Measurements from ENCODE around the gene HOXA10. TPM values are rescaled to one million over a fixed set of nuclear protein-coding genes. Genes with fewer than 3 reads are reported as not detected.
A peak's percentile ranks its signal among the peaks of the same experiment; 100 is the strongest.

HOXA10 gene
- total and polyA plus RNA-seq, 9 donors, result 21.2 to 36.0 (median 30.4) TPM

DNA sequence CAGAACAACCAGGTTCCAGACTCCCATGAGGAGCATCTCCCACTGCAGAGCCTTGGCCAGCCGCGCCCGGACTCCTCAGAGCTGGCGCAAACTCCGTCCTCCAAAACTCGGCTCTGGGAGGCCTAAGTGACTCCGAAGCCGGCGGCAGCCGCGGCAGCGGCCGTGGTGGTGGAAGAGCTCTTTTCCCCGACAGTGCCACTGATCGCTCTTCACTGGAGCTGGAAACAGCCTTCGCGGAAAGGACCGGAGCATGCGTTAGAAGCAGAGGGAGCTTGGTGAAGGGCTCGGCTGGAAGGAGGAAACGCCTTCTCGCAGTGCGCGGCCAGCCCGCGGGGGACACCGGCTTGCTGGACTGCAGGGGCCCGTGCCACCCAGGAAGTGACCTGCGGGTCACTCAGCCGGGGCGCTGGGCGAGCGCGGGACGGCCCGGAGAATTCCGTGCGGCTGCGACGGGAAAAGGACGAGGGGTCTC, 30.8 kb upstream of the HOXA10 start:
- 4% methylated on average over 41 of the region's 41 CpGs for WGBS (ENCODE audit: insufficient coverage)
- H3K27ac ChIP-seq (ENCODE audit: low read length), result no peak overlapping the region
- DNase-seq, result peak; percentile 49
- no peaks in the 10 kb centered on the region for H3K36me3 ChIP-seq (ENCODE audit: control insufficient read depth, insufficient read depth, low read length)
- no peaks in the 10 kb centered on the region for H3K9me3 ChIP-seq (replicated peaks; ENCODE audit: control insufficient read depth, low read depth, low read length)
- peaks cover 91% of the 10 kb centered on the region for H3K27me3 ChIP-seq (ENCODE audit: control insufficient read depth, insufficient read depth, low read length)
- peaks cover 29% of the 10 kb centered on the region for H3K4me1 ChIP-seq (ENCODE audit: control insufficient read depth, insufficient read depth, low read length)
- H3K4me3 ChIP-seq (ENCODE audit: low read length), result peak overlapping the region; percentile 1

DNA sequence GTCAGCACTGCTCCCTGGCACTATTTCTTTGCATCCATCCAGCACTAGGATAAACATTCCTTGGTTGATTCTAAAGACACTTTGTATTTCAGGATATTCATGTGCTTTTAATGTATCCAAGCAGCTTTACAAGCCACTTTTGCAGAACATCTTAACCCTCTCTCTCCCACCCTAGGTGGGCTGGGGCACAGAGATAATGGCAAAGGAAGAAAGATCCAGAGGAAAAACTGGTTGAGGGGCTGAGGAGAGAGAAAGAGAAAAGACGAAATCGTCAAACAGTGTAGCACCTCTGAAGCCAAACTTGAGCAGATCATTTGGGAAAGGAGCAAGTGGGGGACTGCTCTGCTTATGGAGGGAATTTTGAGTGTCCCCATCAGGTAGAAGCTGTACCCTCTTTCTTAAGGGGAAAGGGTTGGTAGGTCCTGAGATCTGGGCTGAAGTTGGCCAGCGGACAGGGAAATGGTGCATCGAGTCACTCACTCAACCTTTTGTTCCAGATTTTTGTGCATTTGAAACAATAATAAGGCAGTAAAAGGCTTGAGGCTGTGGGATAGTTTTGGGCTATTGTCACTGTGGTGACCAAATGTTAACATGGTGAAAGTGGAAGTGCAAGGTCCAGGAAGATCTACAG, 30.0 kb upstream of the HOXA10 start:
- Histone ChIP-seq H3K27ac (ENCODE audit: low read length) (no peak overlapping the region), H3K9me3 (replicated peaks; ENCODE audit: control insufficient read depth, low read depth, low read length) (no peaks in the 10 kb centered on the region), H3K27me3 (ENCODE audit: control insufficient read depth, insufficient read depth, low read length) (peaks cover 87% of the 10 kb centered on the region), H3K4me3 (ENCODE audit: low read length) (no peak overlapping the region), H3K4me1 (ENCODE audit: control insufficient read depth, insufficient read depth, low read length) (peaks cover 31% of the 10 kb centered on the region), H3K36me3 (ENCODE audit: control insufficient read depth, insufficient read depth, low read length) (no peaks in the 10 kb centered on the region)
- 44% methylated on average over 2 of the region's 4 CpGs for WGBS (ENCODE audit: insufficient coverage)
- DNase-seq, result no peak

DNA sequence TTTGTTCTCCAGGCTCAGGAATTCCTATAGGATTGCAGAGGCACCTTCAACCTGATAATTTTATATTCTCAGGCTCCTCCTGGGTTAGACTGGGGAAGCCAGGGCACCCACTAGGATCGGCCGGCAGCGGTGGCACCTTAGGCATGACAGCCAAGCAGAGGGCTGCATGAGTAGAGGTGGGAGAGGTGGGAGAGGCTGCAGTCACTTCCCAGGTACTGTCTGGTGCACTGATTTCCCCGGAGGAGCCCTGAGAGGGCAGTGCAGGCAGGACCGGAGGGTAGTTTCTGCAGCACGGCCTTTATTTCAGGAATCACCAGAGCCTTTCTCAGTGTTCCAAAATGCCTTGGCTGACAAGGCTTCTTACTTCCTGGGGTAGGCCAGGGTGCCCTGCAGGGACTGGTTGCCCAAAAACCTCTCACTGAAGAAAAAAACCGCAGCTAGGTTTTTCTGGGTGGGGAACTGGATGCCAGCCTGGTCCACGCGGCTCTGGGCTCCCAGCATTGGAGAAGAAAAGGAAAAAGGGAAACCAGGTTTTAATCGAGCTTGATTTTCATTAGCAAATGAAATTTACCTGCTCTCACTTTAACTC, 29.3 kb upstream of the HOXA10 start:
- Histone ChIP-seq H3K4me3 (ENCODE audit: low read length) (no peak overlapping the region), H3K9me3 (replicated peaks; ENCODE audit: control insufficient read depth, low read depth, low read length) (no peaks in the 10 kb centered on the region), H3K36me3 (ENCODE audit: control insufficient read depth, insufficient read depth, low read length) (no peaks in the 10 kb centered on the region), H3K27me3 (ENCODE audit: control insufficient read depth, insufficient read depth, low read length) (peaks cover 87% of the 10 kb centered on the region), H3K27ac (ENCODE audit: low read length) (no peak overlapping the region), H3K4me1 (ENCODE audit: control insufficient read depth, insufficient read depth, low read length) (peaks cover 37% of the 10 kb centered on the region)
- no peak for DNase-seq
- 42% methylated on average over 9 of the region's 10 CpGs for WGBS (ENCODE audit: insufficient coverage)

DNA sequence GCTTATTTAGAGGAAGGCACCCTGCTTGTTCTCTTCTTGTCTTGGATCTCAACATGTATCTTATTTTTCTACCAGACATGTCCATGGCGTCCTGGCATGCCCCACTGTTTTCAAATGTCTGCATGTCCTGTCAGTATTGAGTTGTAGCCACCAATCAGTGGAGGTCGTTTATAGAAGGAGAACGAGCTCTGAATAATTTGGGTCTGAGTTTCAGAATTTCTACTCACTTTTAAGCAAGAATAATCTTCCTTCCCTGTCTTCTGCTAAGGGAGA, 28.7 kb upstream of the HOXA10 start:
- Histone ChIP-seq H3K9me3 (replicated peaks; ENCODE audit: control insufficient read depth, low read depth, low read length) (no peaks in the 10 kb centered on the region), H3K4me1 (ENCODE audit: control insufficient read depth, insufficient read depth, low read length) (peaks cover 37% of the 10 kb centered on the region), H3K27ac (ENCODE audit: low read length) (no peak overlapping the region), H3K36me3 (ENCODE audit: control insufficient read depth, insufficient read depth, low read length) (no peaks in the 10 kb centered on the region), H3K4me3 (ENCODE audit: low read length) (no peak overlapping the region), H3K27me3 (ENCODE audit: control insufficient read depth, insufficient read depth, low read length) (peaks cover 87% of the 10 kb centered on the region)
- WGBS (ENCODE audit: insufficient coverage), result no CpG with 5 or more reads among the region's 3 CpGs
- DNase-seq, result no peak

DNA sequence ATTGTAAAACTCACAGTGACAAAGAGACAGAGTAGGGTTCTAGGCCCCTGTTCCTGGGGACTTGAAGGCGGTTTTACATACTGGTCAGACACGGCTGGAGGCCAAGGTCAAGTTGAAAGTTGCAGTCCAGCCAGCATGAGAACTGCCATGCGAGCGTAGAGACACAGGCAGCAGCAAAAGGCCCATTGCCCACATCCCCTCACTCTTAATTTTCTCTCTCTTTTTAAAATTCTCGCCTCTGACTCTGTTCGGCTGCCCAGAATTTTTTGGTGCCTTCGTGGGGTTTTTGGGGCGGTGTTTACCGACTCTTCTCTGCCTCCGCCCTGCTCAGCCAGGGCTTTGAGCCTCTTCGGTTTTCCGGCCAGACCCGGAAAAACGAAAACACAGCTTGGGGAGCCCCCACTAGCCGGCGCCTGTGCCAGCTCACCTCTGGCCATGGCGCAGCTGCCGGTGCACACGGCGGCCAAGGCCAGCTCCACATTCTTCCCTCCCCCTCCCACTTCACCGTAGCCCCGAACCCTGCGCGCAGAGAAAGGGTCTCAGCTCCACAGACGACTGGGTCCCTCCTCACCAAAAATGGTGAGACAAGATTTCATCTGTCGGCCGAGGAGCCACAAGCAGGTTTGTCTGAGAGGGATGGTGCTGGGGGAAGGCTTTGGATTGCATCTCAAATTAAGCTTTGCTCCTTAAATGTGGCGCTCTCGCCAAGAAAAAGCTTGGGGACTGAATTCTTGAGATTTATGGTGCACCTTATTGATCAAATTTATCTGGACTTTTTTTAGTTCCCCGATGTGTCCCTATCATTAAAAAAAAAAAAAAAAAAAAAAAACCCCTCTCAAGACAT, 28.1 kb upstream of the HOXA10 start:
- no peak overlapping the region for H3K4me3 ChIP-seq (ENCODE audit: low read length)
- DNase-seq, result no peak
- peaks cover 88% of the 10 kb centered on the region for H3K27me3 ChIP-seq (ENCODE audit: control insufficient read depth, insufficient read depth, low read length)
- H3K27ac ChIP-seq (ENCODE audit: low read length), result no peak overlapping the region
- WGBS (ENCODE audit: insufficient coverage), result 26% methylated on average over 21 of the region's 30 CpGs
- no peaks in the 10 kb centered on the region for H3K9me3 ChIP-seq (replicated peaks; ENCODE audit: control insufficient read depth, low read depth, low read length)
- H3K36me3 ChIP-seq (ENCODE audit: control insufficient read depth, insufficient read depth, low read length), result no peaks in the 10 kb centered on the region
- H3K4me1 ChIP-seq (ENCODE audit: control insufficient read depth, insufficient read depth, low read length), result peaks cover 37% of the 10 kb centered on the region

DNA sequence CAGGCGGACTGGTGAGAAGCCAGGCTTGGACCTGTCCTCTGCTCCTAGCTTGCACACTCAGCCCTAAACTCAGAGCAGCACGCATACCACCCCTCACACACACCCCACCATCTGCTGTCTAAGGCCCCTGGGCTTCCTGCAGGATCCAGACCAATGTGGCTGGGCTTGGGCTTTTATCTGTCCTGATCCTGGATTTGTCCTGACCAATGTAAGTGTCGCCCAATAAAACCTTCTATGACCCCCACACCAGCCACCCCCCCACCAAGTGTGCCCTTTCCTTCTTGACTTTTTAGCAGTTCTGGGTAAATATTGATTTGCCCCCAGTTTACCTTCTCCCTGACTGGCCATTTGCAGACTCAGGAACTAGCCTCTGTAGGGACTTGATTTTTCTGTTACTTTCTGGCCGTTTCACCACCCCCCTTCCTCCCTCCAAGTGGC, 27.5 kb upstream of the HOXA10 start:
- 24% methylated on average over 4 of the region's 4 CpGs for WGBS (ENCODE audit: insufficient coverage)
- Histone ChIP-seq H3K4me1 (ENCODE audit: control insufficient read depth, insufficient read depth, low read length) (peaks cover 37% of the 10 kb centered on the region), H3K9me3 (replicated peaks; ENCODE audit: control insufficient read depth, low read depth, low read length) (no peaks in the 10 kb centered on the region), H3K27ac (ENCODE audit: low read length) (no peak overlapping the region), H3K4me3 (ENCODE audit: low read length) (no peak overlapping the region), H3K27me3 (ENCODE audit: control insufficient read depth, insufficient read depth, low read length) (peaks cover 87% of the 10 kb centered on the region), H3K36me3 (ENCODE audit: control insufficient read depth, insufficient read depth, low read length) (no peaks in the 10 kb centered on the region)
- DNase-seq, result no peak

DNA sequence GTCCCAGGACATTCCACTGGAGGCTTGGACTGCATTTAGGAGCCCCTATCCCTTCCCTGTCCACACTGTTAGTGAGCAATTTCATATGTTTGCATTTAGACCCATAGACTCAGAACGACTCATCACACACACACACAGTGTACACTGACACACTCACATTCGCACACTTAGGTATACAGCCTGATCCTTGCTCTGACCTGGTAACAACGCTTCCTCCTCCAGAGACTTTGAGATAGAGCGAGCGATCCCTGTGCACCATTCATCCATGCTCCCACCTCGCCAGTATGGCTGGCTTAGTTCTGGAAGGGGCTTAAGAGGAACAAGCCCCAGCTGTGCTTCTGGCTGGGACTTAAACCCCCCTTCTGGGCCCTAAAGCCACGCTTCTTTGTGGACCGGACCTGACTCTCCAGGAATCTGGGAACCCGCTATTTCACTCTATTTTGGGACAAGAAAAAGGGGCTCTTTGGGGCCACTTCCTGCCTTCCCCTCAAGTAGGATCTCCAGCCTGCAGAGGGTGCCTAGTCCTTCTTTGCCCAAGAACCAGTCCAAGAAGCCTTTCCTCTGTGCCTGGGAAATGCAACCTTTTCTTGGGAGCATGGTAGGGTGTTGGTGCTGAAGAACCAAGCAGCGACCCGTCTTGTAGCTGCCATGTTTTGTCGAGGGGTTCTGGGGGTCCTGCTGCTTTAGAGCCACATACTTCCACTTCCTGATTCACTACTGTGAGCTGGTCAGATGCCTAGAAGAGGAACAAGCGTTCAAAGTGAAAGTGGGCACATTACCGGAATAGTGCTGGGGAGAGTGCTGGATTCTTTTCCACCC, 26.9 kb upstream of the HOXA10 start:
- Histone ChIP-seq H3K27ac (ENCODE audit: low read length) (no peak overlapping the region), H3K4me1 (ENCODE audit: control insufficient read depth, insufficient read depth, low read length) (peaks cover 39% of the 10 kb centered on the region), H3K9me3 (replicated peaks; ENCODE audit: control insufficient read depth, low read depth, low read length) (no peaks in the 10 kb centered on the region), H3K4me3 (ENCODE audit: low read length) (peak overlapping the region; percentile 50), H3K36me3 (ENCODE audit: control insufficient read depth, insufficient read depth, low read length) (no peaks in the 10 kb centered on the region), H3K27me3 (ENCODE audit: control insufficient read depth, insufficient read depth, low read length) (peaks cover 82% of the 10 kb centered on the region)
- 23% methylated on average over 6 of the region's 14 CpGs for WGBS (ENCODE audit: insufficient coverage)
- peak; percentile 56 for DNase-seq

DNA sequence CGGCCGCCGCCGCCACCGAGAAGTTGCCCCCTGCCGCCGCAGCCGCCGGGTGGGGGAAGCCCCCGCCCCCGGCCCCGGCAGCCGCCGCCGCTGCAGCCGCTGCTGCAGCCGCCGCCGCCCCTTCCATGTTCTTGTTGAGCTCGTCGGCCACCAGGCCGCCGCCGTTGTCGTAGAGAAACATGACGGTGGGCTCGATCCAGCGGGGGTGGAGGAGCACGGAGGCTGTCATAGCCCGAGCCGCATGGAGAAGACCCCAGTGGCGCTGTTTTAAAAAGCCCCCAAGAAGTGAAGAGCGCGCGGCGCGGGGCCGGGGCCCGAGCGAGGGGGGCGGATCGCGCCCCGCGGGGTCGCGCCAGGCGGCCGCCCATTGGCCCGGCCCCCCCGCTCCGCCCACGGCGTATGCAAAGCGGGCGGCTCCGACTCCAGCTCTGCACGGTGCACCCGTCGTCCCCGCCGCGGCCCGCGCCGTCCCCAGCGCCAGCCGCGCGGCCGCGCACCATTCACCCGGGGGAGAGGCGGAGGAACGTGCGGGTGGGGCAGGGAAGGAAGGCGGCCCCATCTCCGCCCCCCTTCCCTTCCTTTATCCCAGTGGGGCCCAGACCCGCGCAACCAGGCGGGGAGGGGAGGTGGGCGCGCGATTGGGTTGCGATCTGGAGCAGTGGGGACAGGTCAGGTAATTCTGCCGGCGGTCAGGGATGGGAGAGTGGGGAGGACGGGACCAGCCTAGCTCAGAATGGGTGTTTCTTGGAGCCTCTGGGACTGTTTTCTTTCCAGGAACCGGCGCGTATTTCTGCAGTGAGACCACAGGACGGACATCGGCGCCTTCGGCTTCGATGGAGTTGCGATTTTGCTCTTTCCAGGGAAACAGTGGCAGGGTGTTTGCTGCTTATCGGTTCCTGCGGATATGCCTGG, 26.0 kb upstream of the HOXA10 start, which contains the start of gene HOXA13:
Gene HOXA13 (minus strand): TSS at position 243 of the 912 bp plus-strand sequence. CDS start 14 bp downstream, at position 229.
- no peaks in the 10 kb centered on the region for H3K36me3 ChIP-seq (ENCODE audit: control insufficient read depth, insufficient read depth, low read length)
- under 1% methylated on average over 75 of the region's 99 CpGs for WGBS (ENCODE audit: insufficient coverage)
- H3K4me1 ChIP-seq (ENCODE audit: control insufficient read depth, insufficient read depth, low read length), result peaks cover 33% of the 10 kb centered on the region
- DNase-seq, result peak; percentile 73
- H3K27me3 ChIP-seq (ENCODE audit: control insufficient read depth, insufficient read depth, low read length), result peaks cover 77% of the 10 kb centered on the region
- peak within 1 kb of the TSS; percentile 56 for H3K4me3 ChIP-seq (ENCODE audit: low read length)
- H3K9me3 ChIP-seq (replicated peaks; ENCODE audit: control insufficient read depth, low read depth, low read length), result no peaks in the 10 kb centered on the region
- no peak within 1 kb of the TSS for H3K27ac ChIP-seq (ENCODE audit: low read length)
